ENCODE measurements around the gene CNN1.

Gene CNN1

GRCh38 chr19:11534538-11534937 lies 4.1 kb upstream of the CNN1 start:
- 92 to 94% methylated on average over 1 of the region's 1 CpG for WGBS, 2 experiments
- no peak overlapping the region for H3K27ac ChIP-seq (ENCODE audit: insufficient read depth, low read depth, low read length, poor library complexity, severe bottlenecking)

GRCh38 chr19:11534948-11535347 lies 3.7 kb upstream of the CNN1 start:
- no peaks in the 10 kb centered on the region for H3K9me3 ChIP-seq (ENCODE audit: control insufficient read depth, low read length)
- H3K4me3 ChIP-seq (ENCODE audit: insufficient read depth, low read depth, low read length) = no peak overlapping the region
- no peak overlapping the region for H3K27ac ChIP-seq (ENCODE audit: insufficient read depth, low read depth, low read length, poor library complexity, severe bottlenecking)
- H3K36me3 ChIP-seq (ENCODE audit: control insufficient read depth, insufficient read depth, low read length) = no peaks in the 10 kb centered on the region
- peaks cover 12% of the 10 kb centered on the region for H3K4me1 ChIP-seq (ENCODE audit: control insufficient read depth, insufficient read depth, low read length)
- peaks cover 5% of the 10 kb centered on the region for H3K27me3 ChIP-seq (ENCODE audit: control insufficient read depth, insufficient read depth, low read length, poor library complexity, severe bottlenecking)
- 87 to 92% methylated on average over 5 of the region's 5 CpGs for WGBS, 2 experiments

More at GRCh38 chr19:11534538-11534937, 4.1 kb upstream of the CNN1 start:
- Histone ChIP-seq H3K9me3 (ENCODE audit: control insufficient read depth, low read length) (no peaks in the 10 kb centered on the region), H3K4me1 (ENCODE audit: control insufficient read depth, insufficient read depth, low read length) (peaks cover 11% of the 10 kb centered on the region), H3K4me3 (ENCODE audit: insufficient read depth, low read depth, low read length) (no peak overlapping the region), H3K27me3 (ENCODE audit: control insufficient read depth, insufficient read depth, low read length, poor library complexity, severe bottlenecking) (peaks cover 5% of the 10 kb centered on the region), H3K36me3 (ENCODE audit: control insufficient read depth, insufficient read depth, low read length) (no peaks in the 10 kb centered on the region)

- 12 to 13% methylated on average over 54 of the region's 54 CpGs for WGBS, 2 experiments
- H3K27ac ChIP-seq (ENCODE audit: insufficient read depth, low read depth, low read length, poor library complexity, severe bottlenecking) = no peak overlapping the region
- H3K9me3 ChIP-seq (ENCODE audit: control insufficient read depth, low read length) = no peaks in the 10 kb centered on the region
- H3K4me1 ChIP-seq (ENCODE audit: control insufficient read depth, insufficient read depth, low read length) = peaks cover 17% of the 10 kb centered on the region
- peak overlapping the region; percentile 38 for H3K4me3 ChIP-seq (ENCODE audit: insufficient read depth, low read depth, low read length)
- no peaks in the 10 kb centered on the region for H3K36me3 ChIP-seq (ENCODE audit: control insufficient read depth, insufficient read depth, low read length)
- H3K27me3 ChIP-seq (ENCODE audit: control insufficient read depth, insufficient read depth, low read length, poor library complexity, severe bottlenecking) = peaks cover 5% of the 10 kb centered on the region
These were observed 2.7 kb upstream of the CNN1 start for GRCh38 chr19:11535792-11536595.

- Histone ChIP-seq H3K27ac (ENCODE audit: insufficient read depth, low read depth, low read length, poor library complexity, severe bottlenecking) (no peak overlapping the region), H3K36me3 (ENCODE audit: control insufficient read depth, insufficient read depth, low read length) (no peaks in the 10 kb centered on the region), H3K9me3 (ENCODE audit: control insufficient read depth, low read length) (no peaks in the 10 kb centered on the region), H3K4me1 (ENCODE audit: control insufficient read depth, insufficient read depth, low read length) (peaks cover 17% of the 10 kb centered on the region), H3K4me3 (ENCODE audit: insufficient read depth, low read depth, low read length) (peak overlapping the region; percentile 36), H3K27me3 (ENCODE audit: control insufficient read depth, insufficient read depth, low read length, poor library complexity, severe bottlenecking) (peaks cover 1% of the 10 kb centered on the region)
- 10% methylated on average over 34 to 36 of the region's 36 CpGs for WGBS, 2 experiments
These were observed 1.1 kb downstream of the CNN1 start for GRCh38 chr19:11539495-11540365.

GRCh38 chr19:11540645-11541044 lies 2.0 kb downstream of the CNN1 start:
- no peaks in the 10 kb centered on the region for H3K9me3 ChIP-seq (ENCODE audit: control insufficient read depth, low read length)
- H3K27ac ChIP-seq (ENCODE audit: insufficient read depth, low read depth, low read length, poor library complexity, severe bottlenecking) = no peak overlapping the region
- WGBS, 2 experiments = 90 to 93% methylated on average over 5 of the region's 5 CpGs
- H3K27me3 ChIP-seq (ENCODE audit: control insufficient read depth, insufficient read depth, low read length, poor library complexity, severe bottlenecking) = no peaks in the 10 kb centered on the region
- H3K4me1 ChIP-seq (ENCODE audit: control insufficient read depth, insufficient read depth, low read length) = peaks cover 17% of the 10 kb centered on the region
- H3K36me3 ChIP-seq (ENCODE audit: control insufficient read depth, insufficient read depth, low read length) = no peaks in the 10 kb centered on the region
- H3K4me3 ChIP-seq (ENCODE audit: insufficient read depth, low read depth, low read length) = no peak overlapping the region

- peaks cover 17% of the 10 kb centered on the region for H3K4me1 ChIP-seq (ENCODE audit: control insufficient read depth, insufficient read depth, low read length)
- H3K9me3 ChIP-seq (ENCODE audit: control insufficient read depth, low read length) = no peaks in the 10 kb centered on the region
- WGBS, 2 experiments = 86 to 90% methylated on average over 3 of the region's 3 CpGs
- H3K36me3 ChIP-seq (ENCODE audit: control insufficient read depth, insufficient read depth, low read length) = no peaks in the 10 kb centered on the region
- H3K27me3 ChIP-seq (ENCODE audit: control insufficient read depth, insufficient read depth, low read length, poor library complexity, severe bottlenecking) = no peaks in the 10 kb centered on the region
- H3K4me3 ChIP-seq (ENCODE audit: insufficient read depth, low read depth, low read length) = no peak overlapping the region
- no peak overlapping the region for H3K27ac ChIP-seq (ENCODE audit: insufficient read depth, low read depth, low read length, poor library complexity, severe bottlenecking)
These were observed 2.6 kb downstream of the CNN1 start for GRCh38 chr19:11541238-11541637.

- H3K36me3 ChIP-seq (ENCODE audit: control insufficient read depth, insufficient read depth, low read length) = peaks cover under 1% of the 10 kb centered on the region
- no peaks in the 10 kb centered on the region for H3K27me3 ChIP-seq (ENCODE audit: control insufficient read depth, insufficient read depth, low read length, poor library complexity, severe bottlenecking)
- H3K4me1 ChIP-seq (ENCODE audit: control insufficient read depth, insufficient read depth, low read length) = no peaks in the 10 kb centered on the region
- no peak overlapping the region for H3K27ac ChIP-seq (ENCODE audit: insufficient read depth, low read depth, low read length, poor library complexity, severe bottlenecking)
- WGBS, 2 experiments = 93 to 94% methylated on average over 14 of the region's 14 CpGs
- H3K9me3 ChIP-seq (ENCODE audit: control insufficient read depth, low read length) = no peaks in the 10 kb centered on the region
- H3K4me3 ChIP-seq (ENCODE audit: insufficient read depth, low read depth, low read length) = no peak overlapping the region
These were observed 9.5 kb downstream of the CNN1 start for GRCh38 chr19:11547929-11548700.

GRCh38 chr19:11549386-11549953 lies 10.8 kb downstream of the CNN1 start:
- Histone ChIP-seq H3K4me1 (ENCODE audit: control insufficient read depth, insufficient read depth, low read length) (no peaks in the 10 kb centered on the region), H3K27me3 (ENCODE audit: control insufficient read depth, insufficient read depth, low read length, poor library complexity, severe bottlenecking) (no peaks in the 10 kb centered on the region), H3K9me3 (ENCODE audit: control insufficient read depth, low read length) (no peaks in the 10 kb centered on the region), H3K36me3 (ENCODE audit: control insufficient read depth, insufficient read depth, low read length) (peaks cover 6% of the 10 kb centered on the region), H3K4me3 (ENCODE audit: insufficient read depth, low read depth, low read length) (no peak overlapping the region), H3K27ac (ENCODE audit: insufficient read depth, low read depth, low read length, poor library complexity, severe bottlenecking) (no peak overlapping the region)
- WGBS, 2 experiments = 94 to 95% methylated on average over 24 of the region's 24 CpGs

- Histone ChIP-seq H3K36me3 (ENCODE audit: control insufficient read depth, insufficient read depth, low read length) (peaks cover 6% of the 10 kb centered on the region), H3K27ac (ENCODE audit: insufficient read depth, low read depth, low read length, poor library complexity, severe bottlenecking) (no peak overlapping the region), H3K27me3 (ENCODE audit: control insufficient read depth, insufficient read depth, low read length, poor library complexity, severe bottlenecking) (no peaks in the 10 kb centered on the region), H3K4me1 (ENCODE audit: control insufficient read depth, insufficient read depth, low read length) (no peaks in the 10 kb centered on the region), H3K9me3 (ENCODE audit: control insufficient read depth, low read length) (no peaks in the 10 kb centered on the region), H3K4me3 (ENCODE audit: insufficient read depth, low read depth, low read length) (no peak overlapping the region)
- WGBS, 2 experiments = 92% methylated on average over 8 of the region's 8 CpGs
These were observed 11.6 kb downstream of the CNN1 start for GRCh38 chr19:11550265-11550664.
